K562 (cell line): ENCODE data around the gene SLC4A5. TPM values are rescaled to one million over a fixed set of nuclear protein-coding genes. Genes with fewer than 3 reads are reported as not detected.

Experiments
- ATAC-seq: fragments of 200-7000 bp; cut with Tn5 transposase; 3 replicates; pipeline ENCODE4 v1.9.1; 2020; ENCODE audit warnings: moderate library complexity
- BruUV-seq: library from RNA; stranded (reverse); fragments of 400-500 nt; replicated peaks from 2 replicates; lab custom pipeline; 2021; lab: Mats Ljungman, UMichigan
- CTCF ChIA-PET: fragments of 300-600 bp; formaldehyde crosslinking; extraction: SDS; loops from one replicate; lab custom pipeline; 2021; ENCODE audit warnings: low intra/inter-chr PET ratio; lab: Yijun Ruan, JAX
- POLR2A ChIA-PET: fragments of 300-600, 350-650 bp; sonication (Branson Sonifier 250); formaldehyde crosslinking; extraction: SDS; loops from one replicate; lab custom pipeline; 2021; ENCODE audit warnings: antibody characterized with exemption, inconsistent platforms; lab: Yijun Ruan, JAX
- DNase-seq, 4 experiments: peaks; one replicate each; pipeline versions ENCODE4 v3.0.0 to v3.0.0-alpha.2; 2011 to 2018; ENCODE audit warnings: low spot score in 3 of 4, mixed read lengths in 3 of 4; ENCODE audit errors: extremely low read depth in 1 of 4
- FAIRE-seq: peaks from 2 replicates; lab custom pipeline; 2011; peaks lifted over from hg19 to GRCh38; lab: Jason Lieb, UNC
- H2AFZ ChIP-seq: 2 replicates; pipeline ENCODE4 v1.6.0; 2011; ENCODE audit warnings: low read depth, low read length, control low read depth, inconsistent platforms
- H3K27ac ChIP-seq: fragments of 200-600 bp; 3 replicates; pipeline ENCODE4 v1.8.0; 2011; ENCODE audit warnings: low read depth, mild to moderate bottlenecking, control low read depth, inconsistent platforms, low read length, moderate library complexity, mixed read lengths; ENCODE audit errors: extremely low read depth
- H3K27me3 ChIP-seq, 2 experiments: fragments of 300-600 bp in 1 of 2; 2 replicates in 1 of 2; 3 replicates in 1 of 2; pipeline versions ENCODE4 v1.6.0 to v1.8.0; 2011; ENCODE audit warnings: inconsistent platforms in 2 of 2, low read length in 2 of 2, mild to moderate bottlenecking in 1 of 2, mixed read lengths in 1 of 2, moderate library complexity in 1 of 2; ENCODE audit not compliant: control insufficient read depth in 2 of 2, insufficient read depth in 2 of 2
- H3K36me3 ChIP-seq: fragments of 300-600 bp; 3 replicates; pipeline ENCODE4 v1.8.0; 2011; ENCODE audit warnings: mild to moderate bottlenecking, low read length, inconsistent platforms; ENCODE audit not compliant: control insufficient read depth, insufficient read depth
- H3K4me1 ChIP-seq, 2 experiments: fragments of 200-600 bp in 1 of 2; replicated peaks in 1 of 2; 2 replicates in 1 of 2; 3 replicates in 1 of 2; pipeline versions ENCODE4 v1.5.1 to v1.8.0; 2011; ENCODE audit warnings: inconsistent platforms in 2 of 2, low read length in 2 of 2, mild to moderate bottlenecking in 1 of 2, mixed read lengths in 1 of 2, moderate library complexity in 1 of 2; ENCODE audit not compliant: control insufficient read depth in 2 of 2, insufficient read depth in 2 of 2
- H3K4me2 ChIP-seq: 2 replicates; pipeline ENCODE4 v1.6.1; 2011; ENCODE audit warnings: low read length, control low read depth, inconsistent platforms, mixed read lengths; ENCODE audit not compliant: insufficient read depth
- H3K4me3 ChIP-seq: fragments of 200-600 bp; sonication (generic), shearing (Covaris generic); 2 replicates; pipeline ENCODE4 v1.5.1; 2016; ENCODE audit warnings: control low read depth, inconsistent platforms
- H3K79me2 ChIP-seq: fragments of 200-600 bp; 3 replicates; pipeline ENCODE4 v1.8.0; 2011; ENCODE audit warnings: low read length, inconsistent platforms; ENCODE audit not compliant: control insufficient read depth, insufficient read depth
- H3K9ac ChIP-seq, 2 experiments: 2 replicates each; pipeline versions ENCODE4 v1.6.0 to v1.6.1; 2011; ENCODE audit warnings: low read depth in 2 of 2, low read length in 2 of 2, control low read depth in 1 of 2, inconsistent platforms in 1 of 2, mild to moderate bottlenecking in 1 of 2, mixed read lengths in 1 of 2; ENCODE audit not compliant: insufficient read depth in 1 of 2
- H3K9me1 ChIP-seq: one replicate; pipeline ENCODE4 v1.6.0; 2011; ENCODE audit warnings: inconsistent platforms, mild to moderate bottlenecking, low read length, moderate library complexity; ENCODE audit not compliant: control insufficient read depth, insufficient read depth
- H3K9me3 ChIP-seq: replicated peaks from 2 replicates; pipeline ENCODE4 v1.5.1; 2011; ENCODE audit warnings: low read depth, low read length, inconsistent platforms; ENCODE audit not compliant: control insufficient read depth, insufficient read depth
- H4K20me1 ChIP-seq: replicated peaks from 2 replicates; pipeline ENCODE4 v1.6.1; 2011; ENCODE audit warnings: low read length, inconsistent platforms, mixed read lengths; ENCODE audit not compliant: control insufficient read depth, insufficient read depth
- CBX5 ChIP-seq: IDR thresholded peaks from 2 replicates; pipeline ENCODE4 v1.6.1; 2014; ENCODE audit warnings: low read depth, borderline replicate concordance
- KDM1A ChIP-seq, 2 experiments: fragments of 450-650 bp; IDR thresholded peaks; 2 replicates each; pipeline ENCODE4 v1.6.1; 2016; ENCODE audit warnings: mild to moderate bottlenecking in 2 of 2
- ZNF583 ChIP-seq: fragments of 250-450 bp; sonication (Bioruptor Pico); IDR thresholded peaks from 2 replicates; pipeline ENCODE4 v1.4.0; 2020
- WGBS: fragments of 100-300 bp; shearing (Covaris generic); methylation state at CpG from one replicate; pipeline ENCODE4 v1.1.6; 2016; ENCODE audit warnings: low coverage, mixed read lengths; ENCODE audit not compliant: insufficient coverage; ENCODE audit errors: missing lambda C conversion rate; 5-methylcytosine and 5-hydroxymethylcytosine counted together
- in situ Hi-C: fragments of 300-500 bp; cut with MboI; formaldehyde crosslinking; loops from 4 replicates; pipeline ENCODE4 v1.15.0; 2018; ENCODE audit warnings: inconsistent platforms, mixed read lengths
- intact Hi-C: fragments of 100-400 bp; cut with micrococcal nuclease; formaldehyde crosslinking; loops from 2 replicates; pipeline ENCODE4 v1.14.2; 2022
- polyA plus RNA-seq, 8 experiments: library from polyadenylated mRNA; depleted of rRNA in 4 of 8; stranded (reverse) in 5 of 8; unstranded in 3 of 8; fragments of >200 nt; fragmentation: Nextera tagmentation in 2 of 8; fragmentation: Illumina TruSeq in 1 of 8; extraction: Ambion mirVana in 2 of 8; extraction: Trizol in 1 of 8; gene quantifications; 2 replicates each; pipeline versions ENCODE4 v1.2.1 to v1.2.3, GENCODE V29; 2011 to 2014; ENCODE audit warnings: inconsistent platforms in 1 of 8, missing spikeins in 1 of 8
- total RNA-seq, 7 experiments: library from RNA; depleted of rRNA in 6 of 7; stranded (reverse); fragments of >200 nt in 6 of 7; fragmentation: Illumina TruSeq in 2 of 7; extraction: Trizol in 2 of 7; gene quantifications; 2 replicates each; pipeline versions ENCODE4 v1.2.1 to v1.2.3, GENCODE V29; 2011 to 2021; ENCODE audit warnings: low replicate concordance in 1 of 7
- TF ChIP-seq, protein P1 (sequence below): fragments of 450-650 bp; IDR thresholded peaks from 2 replicates; pipeline ENCODE4 v1.6.1; 2016; ENCODE audit warnings: borderline replicate concordance

SLC4A5 gene
- total and polyA plus RNA-seq, 9 of the 15 experiments (the other 6 are each of a cell fraction or from before 2014, with no cell fraction given), result 0.03 to 0.77 (median 0.14) TPM; not detected in 1

DNA sequence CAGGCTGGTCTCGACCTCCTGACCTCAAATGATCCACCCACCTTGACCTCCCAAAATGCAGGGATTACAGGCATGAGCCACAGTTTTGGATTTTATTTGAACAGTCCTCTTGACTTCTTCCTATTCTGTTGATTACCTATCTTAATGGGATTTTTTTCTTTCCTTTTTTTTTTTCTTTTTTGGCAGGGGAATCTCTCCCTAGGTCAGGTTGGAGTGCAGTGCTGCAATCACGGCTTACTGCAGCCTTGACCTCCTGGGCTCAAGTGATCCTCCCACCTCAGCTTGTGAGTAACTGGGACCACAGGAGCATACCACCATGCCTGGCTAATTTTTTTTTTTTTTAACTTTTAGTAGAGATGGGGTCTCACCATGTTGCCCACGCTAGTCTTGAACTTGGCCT, 142.0 kb downstream of the SLC4A5 start:
- Histone ChIP-seq H3K27me3 (no peaks in the 10 kb centered on the region), H3K4me3 (0 out of 2 replicates have a peak overlapping the region, but pooled peaks have one; percentile 72), H3K4me1 (peaks cover 30 to 51% of the 10 kb centered on the region in 2 experiments), H3K36me3 (peaks cover 62% of the 10 kb centered on the region), H2AFZ (no peak overlapping the region), H3K79me2 (peaks cover 84% of the 10 kb centered on the region), H3K9me3 (no peaks in the 10 kb centered on the region), H3K9me1 (peaks cover 4% of the 10 kb centered on the region), H4K20me1 (peaks cover 31% of the 10 kb centered on the region), H3K9ac (no peak overlapping the region), H3K27ac (no peak overlapping the region), H3K4me2 (peak overlapping the region; percentile 16; the same call in 1 of the 2 replicates)
- POLR2A ChIA-PET, result interaction anchor here (0.7 to 5.8 kb wide), 2 partner anchors 13 to 16 kb away, joined by 3 to 38 read pairs; no protein-coding TSS in a partner anchor
- in situ Hi-C loops (no loop called here), intact Hi-C loops (no loop called here)
- CTCF ChIA-PET, result no interaction called here
- FAIRE-seq (no peak), ATAC-seq (no peak), DNase-seq (no peak)
- TF ChIP-seq CBX5 (no peak), KDM1A (IDR thresholded peaks at IDR 0.05) (peak; percentile 66 to 76; a peak in 3 of 4 replicates), ZNF583 (CRISPR knock-in tag) (no peak)
- TF ChIP-seq, protein P1, sequence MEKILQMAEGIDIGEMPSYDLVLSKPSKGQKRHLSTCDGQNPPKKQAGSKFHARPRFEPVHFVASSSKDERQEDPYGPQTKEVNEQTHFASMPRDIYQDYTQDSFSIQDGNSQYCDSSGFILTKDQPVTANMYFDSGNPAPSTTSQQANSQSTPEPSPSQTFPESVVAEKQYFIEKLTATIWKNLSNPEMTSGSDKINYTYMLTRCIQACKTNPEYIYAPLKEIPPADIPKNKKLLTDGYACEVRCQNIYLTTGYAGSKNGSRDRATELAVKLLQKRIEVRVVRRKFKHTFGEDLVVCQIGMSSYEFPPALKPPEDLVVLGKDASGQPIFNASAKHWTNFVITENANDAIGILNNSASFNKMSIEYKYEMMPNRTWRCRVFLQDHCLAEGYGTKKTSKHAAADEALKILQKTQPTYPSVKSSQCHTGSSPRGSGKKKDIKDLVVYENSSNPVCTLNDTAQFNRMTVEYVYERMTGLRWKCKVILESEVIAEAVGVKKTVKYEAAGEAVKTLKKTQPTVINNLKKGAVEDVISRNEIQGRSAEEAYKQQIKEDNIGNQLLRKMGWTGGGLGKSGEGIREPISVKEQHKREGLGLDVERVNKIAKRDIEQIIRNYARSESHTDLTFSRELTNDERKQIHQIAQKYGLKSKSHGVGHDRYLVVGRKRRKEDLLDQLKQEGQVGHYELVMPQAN, result 0 out of 2 replicates have a peak, but pooled peaks have one; percentile 20
- 65% methylated on average over 3 of the region's 3 CpGs for WGBS
- BruUV-seq, result no TSS peak
